Pons (tissue), 1 donor: ENCODE data around the gene GPRASP3.
"Not testable (repeated sequence)": the region's sequence is repeated elsewhere in the genome, so short reads cannot be mapped to it uniquely, and the experiment has no call there.

Source experiments
- DNase-seq: peaks from one replicate; pipeline ENCODE4 v3.0.0-alpha.2; 2016; ENCODE audit warnings: low spot score

GPRASP3 gene, protein sequence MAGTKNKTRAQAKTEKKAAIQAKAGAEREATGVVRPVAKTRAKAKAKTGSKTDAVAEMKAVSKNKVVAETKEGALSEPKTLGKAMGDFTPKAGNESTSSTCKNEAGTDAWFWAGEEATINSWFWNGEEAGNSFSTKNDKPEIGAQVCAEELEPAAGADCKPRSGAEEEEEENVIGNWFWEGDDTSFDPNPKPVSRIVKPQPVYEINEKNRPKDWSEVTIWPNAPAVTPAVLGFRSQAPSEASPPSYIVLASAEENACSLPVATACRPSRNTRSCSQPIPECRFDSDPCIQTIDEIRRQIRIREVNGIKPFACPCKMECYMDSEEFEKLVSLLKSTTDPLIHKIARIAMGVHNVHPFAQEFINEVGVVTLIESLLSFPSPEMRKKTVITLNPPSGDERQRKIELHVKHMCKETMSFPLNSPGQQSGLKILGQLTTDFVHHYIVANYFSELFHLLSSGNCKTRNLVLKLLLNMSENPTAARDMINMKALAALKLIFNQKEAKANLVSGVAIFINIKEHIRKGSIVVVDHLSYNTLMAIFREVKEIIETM

DNA sequence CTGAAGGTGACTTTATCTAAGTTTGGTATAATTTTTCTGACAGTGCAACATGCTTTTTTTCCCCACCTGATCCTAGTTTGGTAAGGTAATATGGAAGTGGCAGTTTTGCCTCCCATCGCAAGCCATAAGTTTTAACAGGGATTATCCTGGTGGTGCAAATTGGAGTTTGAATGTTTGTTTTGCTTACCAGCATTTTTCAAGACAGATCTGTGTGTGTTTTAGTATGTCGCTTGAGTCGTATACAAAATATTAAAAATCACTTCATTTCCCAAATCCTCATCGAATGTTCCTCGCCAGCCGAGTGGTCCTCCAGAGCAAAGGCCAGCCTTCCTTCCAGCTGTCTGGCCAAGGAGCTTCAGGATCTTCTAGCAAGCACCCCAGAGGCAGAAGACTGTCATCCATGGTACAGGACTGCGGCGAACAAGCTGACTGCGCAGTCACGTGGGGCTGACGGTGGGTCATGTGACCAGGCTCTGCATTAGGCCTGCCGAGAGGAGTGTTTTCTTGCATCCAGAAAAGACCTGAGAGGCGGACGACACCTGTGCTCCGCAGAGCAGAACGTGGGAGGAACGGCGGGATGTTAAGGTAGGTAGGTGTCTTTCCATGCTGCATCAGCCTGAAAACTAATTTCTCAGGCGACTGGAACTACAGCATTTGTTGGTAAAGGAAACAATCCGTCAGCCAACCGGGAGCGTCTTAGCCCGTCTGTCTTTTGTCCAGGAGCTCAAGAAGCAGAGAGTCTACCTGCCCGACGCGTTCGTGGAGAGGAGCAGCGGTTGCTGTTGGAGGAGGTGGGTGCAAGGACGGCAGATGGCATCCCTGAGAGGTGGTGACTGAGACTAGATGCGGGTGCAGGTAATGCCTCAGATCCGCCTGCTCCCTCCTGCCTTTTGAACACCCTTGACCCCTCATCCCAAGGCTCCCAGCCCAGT is at the start of gene GPRASP3:
TSS of gene GPRASP3 (plus strand) at position 507 of the 932 bp plus-strand sequence. CDS start 28,253 bp downstream, outside the sequence.
- DNase-seq: peak; percentile 81

DNA sequence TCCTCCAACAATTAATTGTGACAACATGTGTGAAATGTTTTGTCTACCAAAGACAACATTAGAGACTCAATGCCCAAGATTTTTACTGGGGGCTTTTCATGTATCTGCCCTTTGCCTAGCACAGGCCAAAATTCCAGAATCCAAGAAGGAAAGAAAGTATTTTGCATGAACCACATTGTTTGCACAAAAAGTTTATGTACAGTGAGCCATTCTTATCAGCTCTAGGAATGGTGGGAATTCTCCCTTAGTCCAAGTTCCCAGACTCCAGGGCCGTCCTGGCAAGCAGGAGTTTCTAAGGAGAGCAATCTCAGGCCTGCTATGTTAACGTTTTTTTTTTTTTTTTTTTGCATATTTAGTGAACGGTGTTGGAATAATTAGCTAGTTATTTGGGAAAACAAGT is 47.7 kb upstream of the GPRASP3 start:
- no peak for DNase-seq

DNA sequence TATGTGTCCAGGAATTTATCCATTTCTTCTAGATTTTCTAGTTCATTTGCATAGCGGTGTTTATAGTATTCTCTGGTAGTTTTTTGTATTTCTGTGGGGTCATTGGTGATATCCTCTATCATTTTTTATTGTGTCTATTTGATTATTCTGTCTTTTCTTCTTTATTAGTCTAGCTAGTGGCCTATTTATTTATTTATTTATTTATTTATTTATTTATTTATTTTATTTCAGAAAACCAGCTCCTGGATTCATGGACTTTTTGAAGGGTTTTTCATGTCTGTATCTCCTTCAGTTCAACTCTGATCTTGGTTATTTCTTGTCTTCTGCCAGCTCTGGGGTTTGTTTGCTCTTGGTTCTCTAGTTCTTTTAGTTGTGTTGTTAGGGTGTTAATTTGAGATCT is 43.1 kb upstream of the GPRASP3 start:
- DNase-seq: not testable (repeated sequence)

DNA sequence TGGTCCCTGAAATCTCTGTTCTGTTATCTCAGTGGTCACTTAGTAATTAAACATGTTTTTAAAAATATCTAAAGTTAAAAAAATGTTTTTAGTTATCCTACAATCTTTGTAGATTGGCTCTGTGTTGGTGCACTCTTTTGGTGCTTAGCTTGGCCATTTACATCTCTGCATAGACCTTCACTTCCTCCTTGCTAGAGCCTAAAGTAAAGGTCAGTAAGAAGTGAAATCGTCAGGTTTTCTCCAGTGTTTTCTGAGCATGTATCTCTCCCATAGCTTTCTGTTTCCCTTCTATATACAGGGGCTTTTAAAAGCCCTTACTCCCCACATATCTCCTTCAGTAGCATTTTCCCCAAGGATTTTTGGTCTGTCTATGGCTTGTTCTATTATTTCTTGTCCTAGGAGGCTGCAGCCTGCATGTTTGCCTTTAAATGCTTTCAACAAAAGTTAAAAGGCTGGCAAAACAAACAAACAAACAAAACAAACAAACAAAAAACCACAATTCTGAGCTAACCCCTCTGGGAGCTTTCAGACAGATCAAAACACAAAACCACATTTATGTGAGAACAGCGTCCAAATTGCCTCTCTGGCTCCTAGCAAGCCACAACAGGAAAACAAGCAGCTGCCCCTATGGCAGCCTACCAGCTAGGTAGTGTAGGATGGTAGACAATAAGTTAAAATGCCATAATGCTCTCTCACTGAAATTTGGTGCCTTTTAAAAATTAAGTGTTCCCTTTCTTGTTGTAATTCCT is 35.6 kb upstream of the GPRASP3 start:
- no peak for DNase-seq

DNA sequence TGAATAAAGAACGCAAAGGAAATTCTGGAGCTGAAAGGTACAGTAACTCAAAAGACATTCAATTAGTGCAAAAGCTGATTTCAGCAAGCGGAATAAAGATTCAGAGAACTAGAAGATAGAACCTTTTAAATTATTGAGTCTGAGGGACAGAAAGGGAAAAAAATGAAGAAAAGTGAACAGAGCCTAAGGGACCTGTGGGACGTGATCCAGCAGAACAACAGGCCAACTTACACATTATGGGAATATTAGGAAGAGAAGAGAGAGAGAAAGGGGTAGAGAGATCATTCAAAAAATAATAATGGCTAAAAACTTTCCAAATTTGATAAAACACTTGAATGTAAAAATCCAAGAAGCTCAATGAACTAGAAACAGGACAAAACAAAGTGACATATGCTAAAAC is 25.8 kb upstream of the GPRASP3 start:
- no peak for DNase-seq

DNA sequence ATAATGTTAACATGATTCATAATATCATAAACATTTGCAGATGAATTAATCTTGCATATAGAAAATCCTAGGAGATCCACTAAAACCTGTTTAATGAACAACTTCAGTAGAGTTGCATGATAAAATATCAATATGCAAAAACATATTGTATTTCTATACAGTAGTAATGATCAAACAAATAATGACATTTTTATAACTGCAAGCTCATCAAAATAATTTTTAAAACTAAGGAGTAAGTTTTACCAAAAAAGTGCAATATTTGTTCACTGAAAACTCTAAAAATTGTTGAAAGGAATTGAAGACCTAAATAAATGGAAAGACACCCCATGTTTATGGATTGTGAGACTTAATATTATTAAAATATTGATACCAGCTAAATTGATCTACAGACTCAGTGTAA is 24.2 kb upstream of the GPRASP3 start:
- DNase-seq: no peak

DNA sequence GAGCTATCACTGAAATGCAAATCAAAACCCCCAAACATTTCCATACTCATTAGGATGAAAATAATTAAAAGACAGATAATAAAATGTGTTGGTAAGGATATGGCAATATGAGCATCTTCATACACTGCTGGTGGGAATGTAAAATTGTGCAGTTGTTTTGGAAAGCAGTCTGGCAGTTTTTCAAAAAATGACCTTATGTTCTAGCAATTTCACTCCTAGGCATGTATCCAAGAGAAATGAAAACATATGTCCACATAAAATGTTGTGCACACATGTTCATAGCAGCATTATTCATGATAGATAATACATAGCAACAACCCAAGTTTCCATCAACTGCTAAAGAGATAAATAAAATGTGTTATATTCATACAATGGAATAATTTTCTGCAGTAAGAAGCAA is 23.0 kb upstream of the GPRASP3 start:
- DNase-seq: no peak

DNA sequence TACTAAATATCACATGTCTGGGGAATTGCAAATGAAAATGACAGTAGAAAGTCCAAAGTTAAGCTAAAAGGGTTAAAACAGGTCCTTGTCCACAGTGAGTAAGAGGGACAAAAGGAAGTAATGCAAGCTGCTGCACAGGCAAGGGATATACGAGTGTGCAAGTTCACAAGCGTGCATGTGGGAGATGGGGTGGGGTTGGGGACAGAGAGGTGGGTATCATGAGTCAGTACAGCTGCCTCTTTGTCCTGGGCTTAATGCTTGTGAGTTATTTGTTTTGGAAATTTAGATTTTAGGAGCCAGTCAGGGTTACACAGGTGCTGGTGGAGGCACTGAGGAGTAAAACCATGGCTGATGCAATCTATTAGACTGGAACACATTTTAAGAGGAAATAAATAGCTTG is 11.6 kb upstream of the GPRASP3 start:
- DNase-seq: no peak

DNA sequence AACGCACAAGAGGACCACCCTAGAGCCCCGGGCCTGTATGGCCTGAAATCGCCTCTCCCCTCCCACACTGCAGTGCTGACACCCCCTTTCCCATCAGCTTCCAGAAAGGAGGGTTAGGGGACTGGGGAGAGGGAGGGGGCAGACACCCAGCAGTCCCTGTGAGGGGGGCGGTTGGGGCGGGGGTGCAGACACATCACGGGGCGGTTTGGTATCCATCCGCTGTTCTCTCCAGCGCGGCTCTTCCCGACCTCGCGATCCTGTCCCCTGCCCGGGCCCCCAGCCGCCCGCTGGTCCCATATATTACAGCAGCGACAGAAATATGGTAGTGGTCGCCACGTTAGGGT is 8.7 kb upstream of the GPRASP3 start:
- no peak for DNase-seq

DNA sequence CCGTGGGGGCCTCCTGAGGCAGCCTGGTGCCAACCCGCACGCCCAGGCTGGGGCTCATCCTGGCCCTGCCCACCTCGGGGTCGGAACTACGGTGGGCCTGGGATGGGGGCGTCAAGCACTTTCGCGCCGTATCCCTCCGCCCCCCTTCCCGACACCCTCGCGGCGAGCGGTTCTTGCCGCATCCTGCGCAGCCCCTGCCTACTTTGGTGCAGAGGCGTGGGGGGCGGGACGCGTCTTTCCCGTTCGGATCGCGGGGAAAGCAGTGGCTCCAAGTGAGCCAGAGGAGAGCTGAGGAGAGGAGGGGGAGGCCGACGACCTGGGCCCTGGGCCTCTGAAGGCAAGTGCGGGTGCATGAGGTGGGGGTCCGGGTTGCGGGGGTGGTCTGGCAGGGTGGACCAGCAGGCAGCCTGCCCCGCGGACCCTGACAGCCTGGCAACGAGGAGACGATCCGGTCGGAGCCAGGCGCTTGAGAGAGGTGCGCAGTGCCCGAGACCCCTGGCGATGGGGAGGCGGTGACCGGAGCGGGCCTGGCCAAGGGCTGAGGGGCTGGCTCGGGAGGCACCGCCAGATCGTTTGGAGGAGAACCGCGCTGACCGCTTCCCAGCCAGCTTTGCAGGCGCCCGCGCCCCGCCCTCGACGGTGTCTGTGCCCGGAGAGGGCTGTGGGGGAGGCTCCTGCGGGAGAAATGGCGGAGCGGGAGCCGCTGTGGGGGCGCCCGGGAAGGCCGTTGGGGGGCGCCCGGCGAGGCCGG is 8.2 kb upstream of the GPRASP3 start, which contains the start of gene GPRASP2:
TSS of gene GPRASP2 (plus strand) at position 233 of the 751 bp plus-strand sequence. CDS start 2,422 bp downstream, outside the sequence.
- no peak for DNase-seq

DNA sequence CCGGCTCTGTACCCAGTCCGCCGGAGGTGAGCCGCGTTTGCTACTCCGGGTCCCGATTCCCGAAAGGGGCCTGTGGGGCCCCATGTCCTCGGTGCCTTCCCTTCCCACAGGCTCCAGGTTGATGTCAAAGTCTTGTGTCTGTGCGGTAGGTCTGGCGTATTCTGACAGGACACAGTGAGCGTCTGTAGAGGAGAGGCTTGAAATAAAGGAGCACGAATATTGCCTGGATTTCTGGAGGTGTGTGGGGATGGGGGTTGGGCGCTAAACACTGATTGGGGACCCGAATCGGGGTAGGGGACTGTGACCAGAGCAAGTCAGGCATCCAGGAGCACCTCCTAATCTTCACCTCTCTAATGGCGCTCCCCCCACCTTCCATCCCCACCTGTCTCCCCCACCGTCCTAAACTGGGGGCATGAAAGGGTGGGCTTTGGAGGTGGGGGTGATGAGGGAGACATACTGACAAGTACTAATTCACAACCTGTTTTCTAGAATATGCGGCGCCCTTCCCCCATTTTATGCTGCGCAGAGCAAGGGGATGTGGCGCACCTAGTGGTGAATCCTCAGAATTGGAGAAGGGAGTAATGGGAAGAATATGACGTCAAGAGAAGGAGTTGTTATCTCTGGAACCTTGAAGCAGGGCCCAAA is 7.4 kb upstream of the GPRASP3 start:
- DNase-seq: peak; percentile 70

DNA sequence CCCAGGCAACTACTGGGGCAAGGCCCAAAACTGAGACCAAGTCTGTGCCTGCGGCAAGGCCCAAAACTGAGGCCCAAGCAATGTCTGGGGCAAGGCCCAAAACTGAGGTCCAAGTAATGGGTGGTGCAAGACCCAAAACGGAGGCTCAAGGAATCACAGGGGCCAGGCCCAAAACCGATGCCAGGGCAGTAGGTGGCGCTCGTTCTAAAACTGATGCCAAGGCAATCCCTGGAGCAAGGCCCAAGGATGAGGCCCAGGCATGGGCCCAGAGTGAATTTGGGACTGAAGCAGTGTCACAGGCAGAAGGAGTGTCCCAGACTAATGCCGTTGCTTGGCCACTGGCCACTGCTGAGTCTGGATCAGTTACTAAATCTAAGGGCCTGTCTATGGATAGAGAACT is 5.5 kb upstream of the GPRASP3 start:
- no peak for DNase-seq

DNA sequence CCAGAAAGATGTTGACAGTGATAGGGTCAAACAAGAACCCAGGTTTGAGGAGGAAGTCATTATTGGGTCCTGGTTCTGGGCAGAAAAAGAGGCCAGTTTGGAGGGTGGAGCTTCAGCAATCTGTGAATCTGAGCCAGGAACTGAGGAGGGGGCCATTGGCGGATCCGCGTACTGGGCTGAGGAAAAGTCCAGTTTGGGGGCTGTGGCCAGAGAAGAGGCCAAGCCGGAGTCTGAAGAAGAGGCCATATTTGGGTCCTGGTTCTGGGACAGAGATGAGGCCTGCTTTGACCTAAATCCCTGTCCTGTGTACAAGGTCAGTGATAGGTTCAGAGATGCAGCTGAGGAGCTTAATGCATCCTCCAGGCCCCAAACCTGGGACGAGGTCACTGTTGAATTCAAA is 4.6 kb upstream of the GPRASP3 start:
- DNase-seq: no peak

DNA sequence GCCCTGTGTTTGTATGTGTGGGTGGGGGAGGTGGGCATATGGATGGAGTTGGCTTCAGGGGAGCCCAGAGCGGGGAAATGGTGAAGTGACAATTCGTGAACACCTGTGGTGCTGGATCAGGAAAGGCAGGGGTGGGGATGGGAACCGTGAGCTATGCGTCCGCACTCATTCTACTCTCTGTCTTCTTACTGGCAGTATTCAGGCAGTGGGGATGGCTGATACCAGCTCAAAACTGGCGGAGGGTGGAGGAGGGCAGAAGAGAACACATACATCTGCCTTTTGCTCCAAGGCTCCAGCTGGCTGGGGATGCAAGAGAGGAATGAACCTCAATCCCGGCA is 595 bp downstream of the GPRASP3 start:
- DNase-seq: not testable (repeated sequence)

DNA sequence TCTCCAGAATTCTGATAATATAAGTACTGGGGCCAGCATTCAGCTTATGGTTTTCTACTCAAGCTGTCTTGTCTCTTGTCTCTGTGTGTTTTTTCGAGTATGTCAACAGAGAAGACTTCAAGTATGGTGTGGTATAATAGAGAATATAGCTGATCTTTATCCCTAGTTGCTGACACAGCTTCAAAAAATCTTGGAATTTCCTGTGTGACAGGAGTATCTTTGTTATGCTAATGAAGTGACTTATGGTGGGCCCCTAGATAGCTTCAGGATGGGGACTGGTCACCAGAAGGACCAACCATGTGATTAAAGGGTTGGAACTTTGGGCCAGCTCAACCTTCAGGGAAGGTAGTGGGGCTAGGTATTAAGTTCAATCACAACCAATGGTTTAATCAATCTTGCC is 2.9 kb downstream of the GPRASP3 start:
- no peak for DNase-seq

DNA sequence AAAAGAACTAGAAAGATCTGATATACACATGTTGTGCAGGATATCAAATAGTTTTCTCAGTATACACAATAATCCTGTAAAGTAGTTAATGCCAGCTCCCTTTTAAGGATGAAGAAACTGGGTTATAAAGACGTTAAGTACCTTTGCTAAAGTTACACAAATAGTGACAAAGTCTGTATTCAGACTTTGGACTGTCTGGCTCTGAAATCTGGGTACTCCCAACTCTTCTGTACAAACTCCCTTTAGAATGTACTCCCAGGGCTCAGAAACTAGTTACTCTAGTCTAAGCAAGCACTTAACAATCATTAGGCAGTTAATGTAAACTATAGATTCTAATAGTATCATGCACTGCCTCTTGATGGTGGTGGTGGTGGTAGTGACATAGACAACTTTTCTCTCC is 7.2 kb downstream of the GPRASP3 start:
- DNase-seq: no peak

DNA sequence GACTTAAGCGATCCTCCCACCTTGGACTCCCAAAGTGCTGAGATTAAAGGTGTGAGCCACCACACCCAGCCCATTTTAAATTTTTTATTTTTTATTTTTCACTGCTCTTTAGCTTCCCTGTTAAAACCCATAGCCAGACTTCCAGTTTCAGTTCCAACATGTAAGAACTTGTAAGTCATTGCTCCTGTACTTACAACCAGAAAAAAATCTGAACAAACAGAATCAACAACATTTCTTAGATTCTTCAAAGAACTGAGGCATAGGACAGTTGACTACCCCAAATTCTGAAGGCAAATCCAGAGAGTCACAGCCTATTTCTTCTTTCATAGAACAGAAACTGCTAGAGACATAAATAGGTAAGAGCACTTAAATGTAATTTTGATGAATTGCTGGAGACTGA is 8.1 kb downstream of the GPRASP3 start:
- DNase-seq: no peak

DNA sequence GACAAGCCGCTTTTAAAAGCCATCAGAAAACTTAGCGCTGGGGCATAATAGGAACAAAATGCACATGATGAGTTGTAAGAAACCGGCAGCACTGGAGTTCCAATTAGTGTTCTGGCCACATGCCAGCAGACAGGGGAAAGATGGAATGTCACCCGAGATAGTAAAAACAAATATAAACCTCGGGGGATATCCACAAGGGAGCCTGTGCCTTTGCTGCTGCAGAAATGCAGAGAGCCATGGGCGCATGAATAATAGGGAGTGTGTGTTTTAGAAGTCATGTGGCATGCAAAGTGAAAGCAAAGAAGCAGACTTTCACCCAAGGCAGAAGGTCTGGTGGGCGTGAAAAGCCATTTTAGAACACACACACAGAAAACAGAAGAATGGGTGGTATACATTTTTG is 19.1 kb downstream of the GPRASP3 start:
- no peak for DNase-seq

DNA sequence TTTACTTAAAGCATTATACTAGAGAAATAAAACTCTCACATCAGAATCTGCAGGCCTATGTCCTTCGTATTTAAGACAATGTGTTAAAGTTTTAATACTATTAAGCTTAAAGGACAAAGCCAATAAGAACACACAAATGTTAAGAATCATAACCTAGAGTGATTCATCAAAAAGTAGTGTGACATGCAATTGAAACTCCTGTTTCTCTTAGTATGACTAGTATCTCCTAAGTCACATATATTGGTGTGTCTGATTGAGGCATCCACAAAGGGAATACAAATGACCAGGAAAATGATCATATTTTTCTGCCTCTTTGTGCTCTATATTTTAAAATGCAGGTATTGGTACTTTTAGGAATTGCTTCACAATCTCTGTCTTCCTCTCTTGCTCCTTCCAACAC is 23.8 kb downstream of the GPRASP3 start:
- DNase-seq: no peak

DNA sequence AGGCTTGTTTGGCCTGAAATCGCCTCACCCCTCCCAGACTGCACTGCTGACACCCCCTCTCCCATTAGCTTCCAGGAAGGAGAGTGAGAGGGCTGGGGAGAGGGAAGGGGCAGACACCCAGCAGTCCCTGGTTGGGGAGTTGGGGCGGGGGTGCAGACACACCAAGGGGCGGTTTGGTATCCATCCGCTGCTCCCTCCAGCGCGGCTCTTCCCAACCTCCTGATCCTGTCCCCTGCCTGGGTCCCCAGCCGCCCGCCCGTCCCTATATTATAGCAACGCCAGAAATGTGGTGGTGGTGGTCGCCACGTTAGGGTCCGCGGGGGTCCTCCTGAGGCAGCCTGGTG is 24.9 kb downstream of the GPRASP3 start:
- no peak for DNase-seq
